CD14-positive monocyte (primary cell): Measurements from ENCODE around the gene OR1L6. TPM values are rescaled to one million over a fixed set of nuclear protein-coding genes. Genes with fewer than 3 reads are reported as not detected.

Source experiments
- DNase-seq, 3 donors: peaks; one replicate each; pipeline ENCODE4 v3.0.0-alpha.2; 2011 to 2022
- H2AFZ ChIP-seq: 2 replicates; pipeline ENCODE4 v1.6.0; 2012; ENCODE audit warnings: mild to moderate bottlenecking, low read depth, low read length, inconsistent platforms; ENCODE audit not compliant: insufficient read depth, poor library complexity, severe bottlenecking
- H3K27ac ChIP-seq, 2 donors: 1 replicate in 1 of 2; 2 replicates in 1 of 2; pipeline ENCODE4 v1.5.1; 2012 to 2013; ENCODE audit warnings: low read length in 2 of 2, control low read depth in 1 of 2, inconsistent platforms in 1 of 2, low read depth in 1 of 2, mild to moderate bottlenecking in 1 of 2
- H3K27me3 ChIP-seq, 2 donors: one replicate each; pipeline versions ENCODE4 v1.6.0 to v1.6.1; 2011 to 2013; ENCODE audit warnings: low read length in 2 of 2; ENCODE audit not compliant: control insufficient read depth in 2 of 2, insufficient read depth in 2 of 2
- H3K36me3 ChIP-seq, 2 donors: replicated peaks in 1 of 2; 1 replicate in 1 of 2; 2 replicates in 1 of 2; pipeline versions ENCODE4 v1.5.1 to v1.6.1; 2012 to 2013; ENCODE audit warnings: low read length in 2 of 2, control low read depth in 1 of 2, inconsistent platforms in 1 of 2, mild to moderate bottlenecking in 1 of 2; ENCODE audit not compliant: insufficient read depth in 2 of 2, control insufficient read depth in 1 of 2
- H3K4me1 ChIP-seq, 2 donors: 1 replicate in 1 of 2; 2 replicates in 1 of 2; pipeline versions ENCODE4 v1.5.1 to v1.6.1; 2012 to 2013; ENCODE audit warnings: low read length in 2 of 2, control low read depth in 1 of 2, inconsistent platforms in 1 of 2, mild to moderate bottlenecking in 1 of 2, moderate library complexity in 1 of 2; ENCODE audit not compliant: insufficient read depth in 2 of 2, control insufficient read depth in 1 of 2
- H3K4me2 ChIP-seq: replicated peaks from 2 replicates; pipeline ENCODE3; 2012; ENCODE audit warnings: low read length, moderate library complexity, mild to moderate bottlenecking; ENCODE audit not compliant: poor library complexity, severe bottlenecking; ENCODE audit errors: extremely low read depth
- H3K4me3 ChIP-seq, 3 experiments: fragments of 200-600 bp in 1 of 3; sonication (generic) in 1 of 3; replicated peaks in 1 of 3; 1 replicate in 2 of 3; 2 replicates in 1 of 3; pipeline ENCODE4 v1.5.1; 2011 to 2013; ENCODE audit warnings: low read length in 3 of 3, mild to moderate bottlenecking in 3 of 3, control low read depth in 2 of 3, low read depth in 2 of 3, inconsistent platforms in 1 of 3, moderate library complexity in 1 of 3
- H3K79me2 ChIP-seq: 2 replicates; pipeline ENCODE4 v1.6.0; 2012; ENCODE audit warnings: mild to moderate bottlenecking, control low read depth, inconsistent platforms, low read length, moderate library complexity; ENCODE audit not compliant: insufficient read depth
- H3K9ac ChIP-seq: 2 replicates; pipeline ENCODE4 v1.6.0; 2017; ENCODE audit warnings: low read length, mild to moderate bottlenecking; ENCODE audit not compliant: insufficient read depth, poor library complexity, severe bottlenecking
- H3K9me3 ChIP-seq, 2 donors: replicated peaks in 1 of 2; 1 replicate in 1 of 2; 2 replicates in 1 of 2; pipeline versions ENCODE4 v1.5.1 to v1.6.1; 2012 to 2013; ENCODE audit warnings: low read length in 2 of 2, control low read depth in 1 of 2; ENCODE audit not compliant: control insufficient read depth in 1 of 2, insufficient read depth in 1 of 2
- H4K20me1 ChIP-seq: 2 replicates; pipeline ENCODE4 v1.6.0; 2012; ENCODE audit warnings: mild to moderate bottlenecking, low read length, control low read depth, moderate library complexity; ENCODE audit not compliant: insufficient read depth
- H3K27ac Mint-ChIP-seq, 7 donors: one replicate each; pipeline ENCODE4 v1.8.0; 2020; ENCODE audit warnings: mild to moderate bottlenecking in 7 of 7, mixed read lengths in 7 of 7, moderate library complexity in 6 of 7, inconsistent platforms in 2 of 7
- H3K27me3 Mint-ChIP-seq, 3 donors: one replicate each; pipeline ENCODE4 v1.8.0; 2021 to 2022; ENCODE audit warnings: low read depth in 3 of 3, mild to moderate bottlenecking in 3 of 3, mixed read lengths in 3 of 3, moderate library complexity in 3 of 3, inconsistent platforms in 1 of 3
- H3K36me3 Mint-ChIP-seq, 2 donors: one replicate each; pipeline ENCODE4 v1.8.0; 2020; ENCODE audit warnings: mixed read lengths in 2 of 2, inconsistent platforms in 1 of 2, mild to moderate bottlenecking in 1 of 2
- H3K4me1 Mint-ChIP-seq: one replicate; pipeline ENCODE4 v1.8.0; 2020; ENCODE audit warnings: mild to moderate bottlenecking, mixed read lengths
- H3K4me3 Mint-ChIP-seq, 2 donors: one replicate each; pipeline ENCODE4 v1.8.0; 2020; ENCODE audit warnings: mild to moderate bottlenecking in 2 of 2, mixed read lengths in 2 of 2, moderate library complexity in 1 of 2
- H3K9me3 Mint-ChIP-seq, 7 donors: one replicate each; pipeline ENCODE4 v1.8.0; 2020 to 2022; ENCODE audit warnings: mixed read lengths in 7 of 7, mild to moderate bottlenecking in 6 of 7, moderate library complexity in 6 of 7, inconsistent platforms in 2 of 7
- CTCF ChIP-seq: fragments of 200-600 bp; IDR thresholded peaks from one replicate; pipeline ENCODE4 v1.8.0; 2022; ENCODE audit warnings: antibody characterized with exemption, mild to moderate bottlenecking
- WGBS: methylation state at CpG from one replicate; pipeline ENCODE4 v1.1.5; 2013; ENCODE audit warnings: missing lambda C conversion rate; ENCODE audit not compliant: insufficient coverage; 5-methylcytosine and 5-hydroxymethylcytosine counted together
- intact Hi-C, 2 donors: fragments of 100-400 bp; cut with micrococcal nuclease; formaldehyde crosslinking; loops; one replicate each; pipeline versions ENCODE4 v1.15.0 to v1.15.1; 2023
- polyA plus RNA-seq, 3 donors: library from polyadenylated mRNA; depleted of rRNA in 1 of 3; unstranded in 2 of 3; stranded (reverse) in 1 of 3; fragments of 300-500 nt in 2 of 3; fragments of >200 nt in 1 of 3; fragmentation: Illumina TruSeq in 2 of 3; gene quantifications; 1 replicate in 2 of 3; 2 replicates in 1 of 3; pipeline ENCODE4 v1.2.3, GENCODE V29; 2012 to 2021

The OR1L6 gene
- polyA plus RNA-seq, 3 donors = not detected

- Mint-ChIP-seq H3K27ac (no peak overlapping the region), H3K27me3 (peaks cover 0 to 3% (median 0%) of the 10 kb centered on the region in 3 donors), H3K4me3 (no peak overlapping the region), H3K4me1 (no peaks in the 10 kb centered on the region), H3K36me3 (no peaks in the 10 kb centered on the region), H3K9me3 (peaks cover 0 to 3% (median 0%) of the 10 kb centered on the region in 7 donors)
- Histone ChIP-seq H3K9me3 (no peaks in the 10 kb centered on the region), H3K27ac (no peak overlapping the region), H3K4me3 (no peak overlapping the region), H3K4me2 (no peak overlapping the region), H2AFZ (no peak overlapping the region), H3K9ac (no peak overlapping the region), H4K20me1 (no peaks in the 10 kb centered on the region), H3K79me2 (no peaks in the 10 kb centered on the region), H3K36me3 (no peaks in the 10 kb centered on the region), H3K4me1 (no peaks in the 10 kb centered on the region), H3K27me3 (no peaks in the 10 kb centered on the region)
- intact Hi-C loops = no loop called here
- no peak for TF ChIP-seq CTCF
- DNase-seq = no peak
Measured at GRCh38 chr9:122785269-122785668, 43.2 kb downstream of the OR1L6 start.

DNA sequence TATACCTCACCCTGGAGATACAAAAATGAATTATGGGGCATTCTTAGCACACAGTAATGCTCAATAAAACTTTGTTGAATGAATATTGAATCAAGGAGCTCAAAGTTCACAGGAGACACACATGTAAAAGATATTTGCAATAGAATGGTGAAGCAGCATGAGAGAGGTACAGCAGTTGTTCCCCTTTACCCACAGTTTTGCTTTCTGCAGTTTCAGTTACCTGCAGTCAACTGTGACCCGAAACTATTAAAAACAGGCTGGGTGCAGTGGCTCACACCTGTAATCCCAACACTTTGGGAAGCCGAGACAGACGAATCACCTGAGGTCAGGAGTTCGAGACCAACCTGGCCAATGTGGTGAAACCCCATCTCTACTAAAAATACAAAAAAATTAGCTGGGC is 44.2 kb downstream of the OR1L6 start:
- H3K27me3 Mint-ChIP-seq = peaks cover 0 to 3% (median 0%) of the 10 kb centered on the region in 3 donors
- H3K4me3 Mint-ChIP-seq = no peak overlapping the region
- DNase-seq = no peak
- Histone ChIP-seq H3K79me2 (no peaks in the 10 kb centered on the region), H3K9ac (no peak overlapping the region), H2AFZ (no peak overlapping the region), H3K4me2 (no peak overlapping the region), H3K4me3 (no peak overlapping the region), H3K27me3 (no peaks in the 10 kb centered on the region), H3K4me1 (no peaks in the 10 kb centered on the region), H3K9me3 (no peaks in the 10 kb centered on the region), H4K20me1 (no peaks in the 10 kb centered on the region), H3K27ac (no peak overlapping the region), H3K36me3 (no peaks in the 10 kb centered on the region)
- no peaks in the 10 kb centered on the region for H3K4me1 Mint-ChIP-seq
- no CpG with 5 or more reads among the region's 4 CpGs for WGBS
- TF ChIP-seq CTCF = no peak
- H3K27ac Mint-ChIP-seq = no peak overlapping the region
- peaks cover 0 to 3% (median 0%) of the 10 kb centered on the region in 7 donors for H3K9me3 Mint-ChIP-seq
- intact Hi-C loops = no loop called here
- no peaks in the 10 kb centered on the region for H3K36me3 Mint-ChIP-seq
